C4-2B (cell line): ENCODE data around the gene LRRC36.

Experiments
- ZFX ChIP-seq: fragments of 450-650 bp; IDR thresholded peaks from 2 replicates; pipeline ENCODE4 v1.6.1; 2017
- TF ChIP-seq, protein P1 (sequence below): fragments of 450-650 bp; conservative IDR thresholded peaks from 2 replicates; pipeline ENCODE4 v1.5.1; 2017; ENCODE audit warnings: mild to moderate bottlenecking

DNA sequence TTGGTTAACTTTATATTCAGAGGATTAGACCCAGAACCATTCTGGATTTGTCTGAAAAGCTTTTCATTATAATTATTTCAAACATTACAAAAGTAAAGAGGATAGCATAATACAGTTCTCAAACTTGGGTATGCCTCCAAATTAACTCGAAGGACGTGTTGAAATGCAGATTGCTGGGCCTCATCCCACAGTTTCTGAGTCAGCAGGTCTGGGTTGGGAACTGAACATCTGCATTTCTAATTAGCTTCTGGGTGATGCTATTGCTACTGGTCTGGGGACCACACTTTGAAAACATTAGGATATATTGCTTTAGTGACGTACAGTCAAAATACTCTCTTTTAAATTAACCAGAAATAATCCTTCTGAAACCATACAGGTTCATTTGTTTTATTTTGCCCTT is 56.7 kb downstream of the LRRC36 start:
- TF ChIP-seq, protein P1, sequence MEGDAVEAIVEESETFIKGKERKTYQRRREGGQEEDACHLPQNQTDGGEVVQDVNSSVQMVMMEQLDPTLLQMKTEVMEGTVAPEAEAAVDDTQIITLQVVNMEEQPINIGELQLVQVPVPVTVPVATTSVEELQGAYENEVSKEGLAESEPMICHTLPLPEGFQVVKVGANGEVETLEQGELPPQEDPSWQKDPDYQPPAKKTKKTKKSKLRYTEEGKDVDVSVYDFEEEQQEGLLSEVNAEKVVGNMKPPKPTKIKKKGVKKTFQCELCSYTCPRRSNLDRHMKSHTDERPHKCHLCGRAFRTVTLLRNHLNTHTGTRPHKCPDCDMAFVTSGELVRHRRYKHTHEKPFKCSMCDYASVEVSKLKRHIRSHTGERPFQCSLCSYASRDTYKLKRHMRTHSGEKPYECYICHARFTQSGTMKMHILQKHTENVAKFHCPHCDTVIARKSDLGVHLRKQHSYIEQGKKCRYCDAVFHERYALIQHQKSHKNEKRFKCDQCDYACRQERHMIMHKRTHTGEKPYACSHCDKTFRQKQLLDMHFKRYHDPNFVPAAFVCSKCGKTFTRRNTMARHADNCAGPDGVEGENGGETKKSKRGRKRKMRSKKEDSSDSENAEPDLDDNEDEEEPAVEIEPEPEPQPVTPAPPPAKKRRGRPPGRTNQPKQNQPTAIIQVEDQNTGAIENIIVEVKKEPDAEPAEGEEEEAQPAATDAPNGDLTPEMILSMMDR = no peak
- no peak for TF ChIP-seq ZFX
